Hippocampal formation (tissue), 2 donors: ENCODE data around the gene FGF18.

ENCODE experiments used
- DNase-seq, 2 donors: peaks; one replicate each; lab custom pipeline; 2025; lab: John Stamatoyannopoulos, UW

FGF18 gene

GRCh38 chr5:171441246-171441791, 21.9 kb downstream of the FGF18 start:
- no peak for DNase-seq

DNA sequence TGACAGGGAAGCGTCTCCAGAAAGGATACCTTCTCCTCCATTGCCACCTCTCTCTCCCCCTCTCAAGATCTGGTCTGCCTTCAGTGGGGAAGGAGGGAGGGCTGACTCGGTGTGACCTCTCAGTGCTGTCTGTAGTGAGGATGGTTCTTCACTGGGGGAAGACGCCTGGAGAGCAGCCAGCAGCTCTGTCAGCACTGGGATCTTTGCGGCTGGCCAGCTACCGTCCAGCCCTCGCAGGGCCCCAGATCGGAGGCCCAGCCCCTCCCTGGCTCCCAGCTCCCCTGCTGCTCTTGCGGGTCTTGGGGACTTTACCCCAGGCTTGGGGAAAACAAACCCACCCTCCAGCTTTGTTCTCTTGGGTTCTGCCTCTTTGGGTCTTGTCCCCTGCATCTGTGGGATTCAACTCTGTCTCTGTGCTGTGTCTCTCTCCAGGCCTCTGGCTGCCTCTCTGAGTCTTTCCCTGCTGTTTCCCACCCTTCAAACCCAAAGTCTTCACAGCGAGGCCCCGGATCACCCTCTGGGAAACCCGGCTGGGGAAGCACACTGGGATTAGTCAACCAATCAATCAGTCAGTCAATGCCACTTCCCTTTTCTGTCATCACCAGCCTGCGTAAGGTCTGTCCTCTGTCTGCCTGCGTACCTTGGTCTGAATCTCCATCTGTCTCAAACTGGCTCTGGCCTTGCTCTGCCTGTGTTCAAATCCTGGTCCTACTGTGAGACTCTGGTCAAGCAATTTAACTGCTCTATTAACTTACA, 23.0 kb downstream of the FGF18 start:
- no peak for DNase-seq

GRCh38 chr5:171444582-171444981, 25.1 kb downstream of the FGF18 start:
- DNase-seq: no peak

DNA sequence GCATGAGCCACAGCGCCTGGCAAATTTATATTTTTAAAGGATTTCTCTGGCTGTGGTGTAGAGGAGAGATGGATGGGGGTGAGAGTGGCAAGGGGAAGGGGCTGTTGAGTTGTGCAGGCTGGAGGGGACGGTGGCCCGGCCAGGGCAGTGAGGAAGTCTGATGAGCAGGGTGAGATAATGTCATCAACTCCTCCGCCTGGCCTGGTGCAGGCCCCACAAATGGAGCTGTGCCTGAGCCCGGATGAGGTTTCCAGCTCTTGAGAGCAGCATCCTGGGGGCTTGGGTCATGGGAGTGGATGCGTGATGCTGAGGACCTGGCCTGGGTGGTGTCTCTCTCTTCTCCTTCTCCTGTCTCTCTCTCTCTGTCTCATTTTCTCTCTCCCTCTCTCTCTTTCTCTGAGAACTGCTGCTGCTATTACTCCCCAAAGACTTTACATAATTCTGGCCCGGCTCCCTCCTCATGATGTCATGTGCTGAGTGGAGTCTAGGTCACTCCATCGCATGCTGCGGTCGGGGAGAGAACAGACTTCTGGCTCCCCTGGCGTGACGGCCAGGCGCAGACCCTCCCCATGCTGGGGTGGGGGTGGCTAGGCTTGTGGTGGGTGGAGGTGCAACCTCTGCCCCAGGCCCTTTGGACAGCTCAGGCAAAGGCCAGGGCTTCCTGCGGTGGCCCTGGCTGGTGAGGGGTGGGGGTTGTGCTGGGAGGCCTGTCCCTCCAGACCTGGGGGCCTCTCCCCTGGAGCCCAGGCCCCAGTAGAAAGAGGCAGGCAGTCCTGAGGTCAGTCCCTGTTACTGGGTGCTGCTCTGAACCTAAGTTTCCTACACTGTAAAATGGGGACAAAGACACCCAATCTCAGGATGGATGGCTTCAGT, 26.4 kb downstream of the FGF18 start:
- no peak for DNase-seq

- DNase-seq: no peak
Measured at GRCh38 chr5:171447226-171447625, 27.8 kb downstream of the FGF18 start.

GRCh38 chr5:171449426-171449825, 30.0 kb downstream of the FGF18 start:
- no peak for DNase-seq

- DNase-seq: no peak
Measured at GRCh38 chr5:171450423-171451331, 31.2 kb downstream of the FGF18 start.

DNA sequence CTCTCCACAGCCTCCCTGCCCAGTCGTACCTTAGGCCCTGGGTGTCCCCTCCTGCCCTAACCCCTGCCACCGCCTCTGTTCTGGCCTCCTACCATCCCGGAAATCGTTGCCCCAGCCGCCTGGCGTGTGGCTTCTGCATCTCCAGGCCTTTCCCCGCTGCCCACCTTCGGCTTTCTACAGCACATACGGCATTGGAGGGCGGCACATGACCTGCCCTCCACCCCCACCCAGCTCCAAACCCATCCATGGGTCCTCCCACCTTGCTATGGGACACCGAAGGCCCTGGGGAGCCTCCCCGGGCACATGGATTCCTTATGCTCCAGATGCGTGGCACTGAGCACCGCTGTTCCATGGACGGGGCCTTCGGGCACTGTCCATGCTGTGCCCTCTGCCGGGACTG, 32.0 kb downstream of the FGF18 start:
- no peak for DNase-seq

DNA sequence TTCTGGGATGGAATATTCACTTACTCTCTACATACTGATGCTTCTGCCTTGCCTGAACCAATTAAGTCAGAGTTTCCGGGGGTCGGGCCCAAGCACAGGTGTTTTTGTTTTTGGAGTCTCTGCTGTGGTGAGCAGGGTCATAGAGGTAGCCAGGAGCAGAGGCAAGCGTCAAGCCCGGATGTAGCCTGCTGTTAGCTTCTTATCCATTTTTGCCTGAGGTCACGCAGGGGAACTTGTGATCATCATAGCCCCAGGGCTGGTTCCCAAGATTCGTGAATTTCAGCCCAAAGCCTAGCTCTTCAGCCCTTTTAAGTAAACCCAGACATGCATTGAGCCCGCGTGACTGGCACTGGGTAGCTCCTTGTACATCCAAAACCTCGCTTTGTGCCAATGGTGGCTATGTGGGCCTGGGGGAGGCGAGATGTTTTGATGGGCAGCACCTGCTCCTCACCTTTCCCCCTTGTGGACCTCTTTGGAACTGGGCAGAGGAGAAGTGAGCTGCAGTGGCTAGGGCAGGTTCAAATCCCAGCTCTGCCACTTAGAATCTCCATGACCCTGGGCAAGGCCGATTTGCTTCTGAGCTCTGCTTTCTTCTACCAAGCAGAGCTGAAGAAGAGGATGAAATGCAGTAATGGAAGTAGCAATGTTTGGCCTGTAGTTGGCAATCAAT, 33.7 kb downstream of the FGF18 start:
- no peak for DNase-seq

GRCh38 chr5:171453988-171454387, 34.5 kb downstream of the FGF18 start:
- no peak for DNase-seq

GRCh38 chr5:171454549-171454948, 35.1 kb downstream of the FGF18 start:
- no peak for DNase-seq

DNA sequence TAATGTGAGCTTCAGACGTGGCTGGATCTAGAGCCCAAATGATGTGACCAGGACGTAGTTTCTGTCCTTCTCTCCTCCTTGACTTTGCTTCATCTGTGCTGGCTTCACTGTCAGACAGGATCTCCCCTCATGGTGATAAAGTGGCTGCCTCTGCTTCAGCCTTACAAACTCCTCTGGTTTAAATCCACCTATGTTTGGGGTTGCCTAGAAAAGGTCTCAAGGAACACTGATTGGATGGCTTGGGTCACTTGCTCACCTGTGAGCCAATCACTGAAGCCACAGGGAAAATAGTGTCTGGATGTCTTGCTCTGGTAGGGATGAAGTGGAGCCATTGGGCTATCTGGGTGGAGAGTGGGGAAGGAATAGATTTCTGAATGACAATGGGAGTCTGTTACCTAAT, 36.1 kb downstream of the FGF18 start:
- DNase-seq: no peak

- no peak for DNase-seq
Measured at GRCh38 chr5:171457208-171457981, 37.9 kb downstream of the FGF18 start.

- no peak for DNase-seq
Measured at GRCh38 chr5:171459839-171460238, 40.4 kb downstream of the FGF18 start.

DNA sequence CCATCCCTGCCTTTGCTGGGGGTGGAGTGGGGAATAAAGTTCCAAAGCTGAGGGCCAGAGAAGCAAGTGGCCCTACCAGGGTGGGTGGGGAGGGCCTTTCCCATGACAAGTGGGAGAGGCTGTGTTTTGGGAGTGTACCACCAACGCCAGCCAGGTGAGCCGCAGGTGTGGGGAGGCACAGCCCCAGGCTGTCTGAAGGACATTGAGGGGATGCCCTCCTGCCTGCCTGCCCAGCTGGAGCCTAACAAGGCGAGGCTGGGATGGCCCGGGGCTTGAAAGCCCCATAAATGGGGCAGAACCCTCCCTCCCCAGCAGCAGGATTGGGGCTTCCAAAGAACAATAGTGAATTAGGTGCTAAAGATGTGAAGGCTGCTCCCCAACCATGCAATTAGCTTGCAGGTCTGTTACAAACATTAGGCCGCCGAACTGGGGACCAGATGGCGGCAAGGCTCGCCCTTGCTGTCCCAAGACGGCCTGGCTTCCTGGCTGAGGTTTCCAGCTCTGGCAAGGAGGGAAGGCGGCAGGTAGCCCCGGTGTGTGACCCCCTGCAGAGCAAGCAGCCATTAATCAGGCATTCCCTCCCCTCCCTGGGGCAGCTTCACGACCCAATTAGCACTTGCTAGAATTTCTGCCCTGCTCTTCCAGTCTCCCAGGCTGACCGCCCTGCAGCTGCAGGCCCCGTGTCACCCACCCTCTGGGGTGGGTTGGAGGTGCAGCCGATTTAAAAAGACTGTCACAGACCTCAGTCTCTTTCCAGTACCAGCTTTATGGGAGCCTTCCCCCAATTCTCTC, 42.9 kb downstream of the FGF18 start:
- no peak for DNase-seq

- DNase-seq: no peak
Measured at GRCh38 chr5:171462928-171463861, 43.7 kb downstream of the FGF18 start.

DNA sequence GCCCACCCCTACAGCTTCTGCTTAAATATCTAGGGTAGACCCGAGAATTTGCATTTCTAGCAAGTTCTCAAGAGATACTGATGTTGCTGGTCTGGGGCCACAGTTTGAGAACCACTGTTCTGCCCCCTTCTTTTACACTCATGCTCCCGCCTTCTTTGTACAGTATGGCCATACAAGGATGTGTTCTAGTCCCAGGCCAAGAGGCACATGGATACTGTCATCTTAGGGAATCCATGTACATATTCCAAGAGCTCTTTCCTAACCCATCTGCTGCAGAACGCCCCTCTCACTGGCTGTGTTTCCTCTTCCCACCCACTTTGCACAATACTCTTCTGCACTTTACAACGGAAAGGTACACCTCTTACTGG, 44.4 kb downstream of the FGF18 start:
- DNase-seq: no peak

DNA sequence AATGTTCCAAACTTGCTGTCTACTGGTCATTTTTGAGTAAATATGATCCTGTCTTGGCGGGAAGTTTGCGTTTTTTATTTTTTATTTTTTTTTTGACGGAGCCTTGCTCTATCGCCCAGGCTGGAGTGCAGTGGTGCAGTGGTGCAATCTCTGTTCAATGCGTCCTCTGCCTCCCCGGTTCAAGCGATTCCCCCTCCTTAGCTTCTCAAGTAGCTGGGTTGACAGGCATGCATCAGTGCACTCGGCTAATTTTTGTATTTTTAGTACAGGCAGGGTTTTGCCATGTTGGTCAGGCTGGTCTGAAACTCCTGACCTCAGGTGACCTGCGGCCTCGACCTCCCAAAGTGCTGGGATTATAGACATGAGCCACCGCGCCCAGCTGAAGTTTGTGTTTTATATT, 45.4 kb downstream of the FGF18 start:
- no peak for DNase-seq

DNA sequence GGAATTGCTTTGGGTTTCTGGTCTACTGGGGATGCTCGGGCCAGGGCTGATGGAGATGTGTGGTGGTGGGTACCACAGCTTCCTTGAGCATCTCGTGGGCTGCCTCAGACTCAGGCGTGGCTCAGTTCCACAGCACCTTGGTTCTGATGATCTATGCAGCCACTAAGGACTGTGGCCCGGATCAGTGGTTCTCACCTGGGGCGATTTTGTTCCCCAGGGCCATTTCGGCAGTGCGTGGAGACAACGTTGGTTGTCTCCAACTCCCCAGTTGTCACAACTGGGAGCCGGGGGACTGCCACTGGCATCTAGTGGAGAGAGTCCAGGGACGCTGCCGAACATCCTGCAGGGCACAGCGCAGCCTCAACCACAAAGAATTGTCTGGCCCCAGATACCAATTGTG, 47.7 kb downstream of the FGF18 start:
- DNase-seq: no peak
